Activated T-helper 1 cell treated with anti-CD3 and anti-CD28 coated beads, Interleukin-12 subunit alpha, Interleukin-12 subunit beta, Interleukin-2, Interleukin-4 antibody, amounts not matched to agents 30 ng/mL and 10 ng/mL and 1 ng/mL, durations not matched to agents 14 hours and 24 hours and 36 hours (primary cell): ENCODE data around the gene CABLES2. TPM values are rescaled to one million over a fixed set of nuclear protein-coding genes. Genes with fewer than 3 reads are reported as not detected.

Experiments
- DNase-seq: peaks from one replicate; pipeline ENCODE4 v3.0.0; 2021; ENCODE audit warnings: low spot score
- H3K27ac Mint-ChIP-seq: one replicate; pipeline ENCODE4 v1.8.0; 2021; ENCODE audit warnings: mild to moderate bottlenecking, mixed read lengths
- H3K27me3 Mint-ChIP-seq: one replicate; pipeline ENCODE4 v1.8.0; 2022; ENCODE audit warnings: mild to moderate bottlenecking, moderate library complexity, mixed read lengths; ENCODE audit not compliant: insufficient read depth
- H3K36me3 Mint-ChIP-seq: one replicate; pipeline ENCODE4 v1.8.0; 2021; ENCODE audit warnings: low read depth, mixed read lengths
- H3K4me1 Mint-ChIP-seq: one replicate; pipeline ENCODE4 v1.8.0; 2021; ENCODE audit warnings: low read depth, mixed read lengths
- H3K4me3 Mint-ChIP-seq: one replicate; pipeline ENCODE4 v1.8.0; 2021; ENCODE audit warnings: mild to moderate bottlenecking, moderate library complexity, mixed read lengths
- H3K9me3 Mint-ChIP-seq: one replicate; pipeline ENCODE4 v1.8.0; 2021; ENCODE audit warnings: mixed read lengths
- intact Hi-C: fragments of 100-400 bp; cut with micrococcal nuclease; formaldehyde crosslinking; loops from one replicate; pipeline ENCODE4 v1.15.1; 2024
- total RNA-seq: library from RNA; stranded (reverse); gene quantifications from 2 replicates; pipeline ENCODE4 v1.2.3, GENCODE V29; 2022

CABLES2 gene
- total RNA-seq, 1 donor from 2014 or later = 12.9 TPM

DNA sequence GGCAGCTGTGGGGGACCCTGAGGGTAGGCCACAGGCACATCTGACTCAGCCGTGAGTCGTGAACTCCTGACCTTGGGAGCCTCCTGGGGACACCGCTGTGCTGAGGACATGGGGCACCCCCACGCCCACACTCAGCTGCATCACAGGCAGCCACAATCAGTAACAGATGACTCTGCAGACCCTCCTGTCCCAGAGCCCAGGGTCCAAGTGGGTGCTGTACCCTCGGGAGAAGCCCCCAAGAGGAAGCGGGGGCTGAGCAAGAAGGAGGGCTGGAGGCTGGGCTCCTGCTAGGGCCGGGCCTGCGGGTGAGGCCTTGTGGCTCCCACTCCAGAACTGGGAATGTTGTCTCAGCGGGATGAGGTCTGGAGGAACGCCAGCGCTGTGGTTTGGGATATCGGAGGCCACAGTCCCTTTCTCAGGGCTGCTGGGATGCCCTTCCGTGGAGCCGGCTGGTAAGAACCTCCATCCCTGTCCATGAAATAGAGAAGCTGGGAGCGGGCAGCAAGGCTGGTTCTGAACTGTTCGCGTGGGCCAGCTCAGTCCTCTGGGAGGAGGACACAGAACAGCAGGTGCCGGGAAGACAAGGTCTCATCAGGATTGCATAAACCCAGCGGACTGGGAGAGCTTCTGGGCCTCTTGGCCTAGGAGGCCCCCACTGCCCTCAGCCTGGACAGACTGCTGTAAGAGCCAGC lies 36.8 kb downstream of the CABLES2 start:
- Mint-ChIP-seq H3K27ac (no peak overlapping the region), H3K36me3 (no peaks in the 10 kb centered on the region), H3K27me3 (peaks cover 24% of the 10 kb centered on the region), H3K4me1 (no peaks in the 10 kb centered on the region), H3K9me3 (no peaks in the 10 kb centered on the region), H3K4me3 (no peak overlapping the region)
- no peak for DNase-seq
- intact Hi-C loops = no loop called here

- Mint-ChIP-seq H3K4me3 (no peak overlapping the region), H3K9me3 (no peaks in the 10 kb centered on the region), H3K27ac (no peak overlapping the region), H3K27me3 (peaks cover 27% of the 10 kb centered on the region), H3K4me1 (no peaks in the 10 kb centered on the region), H3K36me3 (no peaks in the 10 kb centered on the region)
- intact Hi-C loops = loop anchor here (5.0 kb wide), 1 partner anchor 67 kb away; the partner anchor contains the start of gene ADRM1
- DNase-seq = no peak
Measured at GRCh38 chr20:62369815-62370114, 37.3 kb downstream of the CABLES2 start.

- no peak overlapping the region for H3K27ac Mint-ChIP-seq
- intact Hi-C loops = loop anchor here (5.0 kb wide), 1 partner anchor 67 kb away; the partner anchor contains the start of gene ADRM1
- H3K4me1 Mint-ChIP-seq = no peaks in the 10 kb centered on the region
- peaks cover 27% of the 10 kb centered on the region for H3K27me3 Mint-ChIP-seq
- H3K4me3 Mint-ChIP-seq = no peak overlapping the region
- no peak for DNase-seq
- H3K9me3 Mint-ChIP-seq = no peaks in the 10 kb centered on the region
- no peaks in the 10 kb centered on the region for H3K36me3 Mint-ChIP-seq
Measured at GRCh38 chr20:62368976-62369814, 37.9 kb downstream of the CABLES2 start.

- intact Hi-C loops = loop anchor here (5.0 kb wide), 1 partner anchor 66 kb away; the partner anchor contains the start of gene ADRM1
- DNase-seq = no peak
- peak overlapping the region; percentile 39 for H3K4me3 Mint-ChIP-seq
- H3K4me1 Mint-ChIP-seq = no peaks in the 10 kb centered on the region
- no peak overlapping the region for H3K27ac Mint-ChIP-seq
- no peaks in the 10 kb centered on the region for H3K9me3 Mint-ChIP-seq
- no peaks in the 10 kb centered on the region for H3K36me3 Mint-ChIP-seq
- H3K27me3 Mint-ChIP-seq = peaks cover 30% of the 10 kb centered on the region
Measured at GRCh38 chr20:62368392-62368975, 38.6 kb downstream of the CABLES2 start.

DNA sequence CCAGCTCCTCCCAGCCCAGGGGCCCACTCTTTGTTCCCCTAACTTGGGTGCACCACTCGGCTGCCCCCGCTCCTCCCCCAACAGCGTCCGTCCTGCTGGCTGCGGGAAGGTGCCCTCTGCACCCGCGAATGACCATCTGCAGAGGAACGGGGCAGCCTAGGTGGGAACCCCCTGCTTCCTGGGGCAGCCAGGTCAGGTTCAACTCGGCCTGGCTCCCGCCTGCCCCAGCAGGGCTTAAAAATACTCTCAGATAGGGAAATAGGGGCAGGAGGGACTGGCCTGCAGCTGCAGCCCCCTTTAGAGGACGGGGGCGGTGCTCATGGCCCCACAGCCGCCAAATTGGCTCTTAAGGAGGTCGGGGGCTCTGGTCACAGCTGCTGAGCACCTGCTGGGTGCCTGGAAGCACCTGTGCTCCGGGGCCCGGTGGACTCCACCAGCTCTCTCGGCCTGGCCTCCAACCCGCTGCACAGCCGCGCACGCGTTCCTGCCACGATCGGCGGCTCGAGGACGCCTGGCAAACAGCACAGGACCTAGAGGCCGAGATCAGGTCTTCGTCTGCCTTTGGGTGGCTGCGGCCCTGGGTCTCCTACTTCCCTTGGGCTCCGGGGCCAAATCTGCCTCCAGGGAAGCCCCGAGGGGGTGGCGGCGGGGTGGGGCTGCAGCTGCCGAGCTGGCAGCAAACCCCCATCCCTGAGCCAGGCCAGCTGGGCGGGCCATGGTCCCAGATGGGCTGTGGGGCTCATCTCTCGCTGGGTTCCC lies 39.3 kb downstream of the CABLES2 start:
- intact Hi-C loops = loop anchor here (5.0 kb wide), 1 partner anchor 66 kb away; the partner anchor contains the start of gene ADRM1
- H3K9me3 Mint-ChIP-seq = no peaks in the 10 kb centered on the region
- no peaks in the 10 kb centered on the region for H3K4me1 Mint-ChIP-seq
- no peak overlapping the region for H3K27ac Mint-ChIP-seq
- no peak for DNase-seq
- no peaks in the 10 kb centered on the region for H3K36me3 Mint-ChIP-seq
- H3K4me3 Mint-ChIP-seq = peak overlapping the region; percentile 67
- peaks cover 26% of the 10 kb centered on the region for H3K27me3 Mint-ChIP-seq

DNA sequence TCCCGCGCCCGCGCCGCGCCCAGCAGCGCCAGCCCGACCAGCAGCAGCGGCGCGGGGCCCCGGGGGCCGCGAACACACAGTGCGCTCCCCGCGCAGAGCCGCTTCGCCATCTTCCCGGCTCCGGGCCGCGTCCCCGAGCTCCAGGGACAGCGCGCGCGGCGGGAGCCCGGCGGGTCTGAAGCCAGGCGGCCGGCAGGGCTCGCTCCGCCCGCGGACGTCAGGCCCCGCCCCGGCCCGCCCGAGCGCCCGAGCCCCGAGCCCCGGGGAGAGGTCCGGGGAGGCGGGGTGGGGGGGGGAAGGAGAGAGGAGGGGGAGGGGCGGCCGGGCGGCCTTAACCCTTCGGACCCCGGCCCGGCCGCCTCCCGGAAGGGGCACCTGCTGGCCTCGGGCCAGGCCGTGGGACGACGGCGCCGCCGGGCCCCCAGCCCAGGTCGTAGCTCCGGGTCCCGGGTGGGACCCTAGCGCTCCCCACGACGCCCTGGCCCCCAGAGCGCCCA lies 39.9 kb downstream of the CABLES2 start, which contains the start of gene LAMA5:
LAMA5 (minus strand) TSS at position 177 of the 497 bp plus-strand sequence; CDS start at position 110, 67 bp downstream.
- DNase-seq = no peak
- Mint-ChIP-seq H3K27ac (no peak within 1 kb of the TSS), H3K9me3 (no peaks in the 10 kb centered on the region), H3K4me1 (no peaks in the 10 kb centered on the region), H3K36me3 (no peaks in the 10 kb centered on the region), H3K27me3 (peaks cover 26% of the 10 kb centered on the region), H3K4me3 (peak within 1 kb of the TSS; percentile 67)
- intact Hi-C loops = loop anchor here (5.0 kb wide), 1 partner anchor 65 kb away; the partner anchor contains the start of gene ADRM1

- Mint-ChIP-seq H3K36me3 (no peaks in the 10 kb centered on the region), H3K27ac (no peak overlapping the region), H3K9me3 (no peaks in the 10 kb centered on the region), H3K4me3 (peak overlapping the region; percentile 26), H3K4me1 (no peaks in the 10 kb centered on the region), H3K27me3 (peaks cover 26% of the 10 kb centered on the region)
- intact Hi-C loops = loop anchor here (5.0 kb wide), 1 partner anchor 64 kb away; the partner anchor contains the start of gene ADRM1
- no peak for DNase-seq
Measured at GRCh38 chr20:62366370-62367135, 40.5 kb downstream of the CABLES2 start.

DNA sequence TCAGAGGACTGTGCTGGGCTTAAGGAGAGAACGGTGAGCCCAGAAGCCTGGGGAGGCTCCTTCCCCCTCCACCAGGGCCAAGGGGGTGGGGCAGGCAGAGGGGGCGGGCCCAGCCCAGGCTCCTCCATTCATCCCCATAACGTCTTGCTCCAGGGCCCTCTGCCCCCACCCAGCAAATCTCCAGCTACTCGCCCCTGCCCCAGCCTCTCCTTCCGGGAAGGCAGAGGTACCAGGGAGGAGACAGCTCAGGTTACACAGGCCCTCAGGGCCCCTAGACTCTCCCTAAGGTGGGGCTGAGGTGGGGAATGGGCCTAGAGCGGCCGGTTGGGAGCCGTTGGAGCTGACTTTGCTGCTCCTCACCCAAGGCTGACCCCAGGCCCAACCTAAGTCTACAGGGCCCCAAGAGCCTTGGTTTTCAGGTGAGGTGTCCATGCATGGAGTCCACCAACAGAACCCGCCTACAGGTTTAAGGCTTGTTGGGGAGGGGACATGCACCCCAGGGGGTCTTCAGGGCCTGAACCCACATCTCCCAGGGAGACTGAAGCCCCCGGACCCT lies 41.2 kb downstream of the CABLES2 start:
- H3K27me3 Mint-ChIP-seq = peaks cover 26% of the 10 kb centered on the region
- H3K4me3 Mint-ChIP-seq = peak overlapping the region; percentile 26
- H3K9me3 Mint-ChIP-seq = no peaks in the 10 kb centered on the region
- H3K27ac Mint-ChIP-seq = no peak overlapping the region
- H3K4me1 Mint-ChIP-seq = no peaks in the 10 kb centered on the region
- intact Hi-C loops = loop anchor here (5.0 kb wide), 1 partner anchor 64 kb away; the partner anchor contains the start of gene ADRM1
- DNase-seq = no peak
- no peaks in the 10 kb centered on the region for H3K36me3 Mint-ChIP-seq

DNA sequence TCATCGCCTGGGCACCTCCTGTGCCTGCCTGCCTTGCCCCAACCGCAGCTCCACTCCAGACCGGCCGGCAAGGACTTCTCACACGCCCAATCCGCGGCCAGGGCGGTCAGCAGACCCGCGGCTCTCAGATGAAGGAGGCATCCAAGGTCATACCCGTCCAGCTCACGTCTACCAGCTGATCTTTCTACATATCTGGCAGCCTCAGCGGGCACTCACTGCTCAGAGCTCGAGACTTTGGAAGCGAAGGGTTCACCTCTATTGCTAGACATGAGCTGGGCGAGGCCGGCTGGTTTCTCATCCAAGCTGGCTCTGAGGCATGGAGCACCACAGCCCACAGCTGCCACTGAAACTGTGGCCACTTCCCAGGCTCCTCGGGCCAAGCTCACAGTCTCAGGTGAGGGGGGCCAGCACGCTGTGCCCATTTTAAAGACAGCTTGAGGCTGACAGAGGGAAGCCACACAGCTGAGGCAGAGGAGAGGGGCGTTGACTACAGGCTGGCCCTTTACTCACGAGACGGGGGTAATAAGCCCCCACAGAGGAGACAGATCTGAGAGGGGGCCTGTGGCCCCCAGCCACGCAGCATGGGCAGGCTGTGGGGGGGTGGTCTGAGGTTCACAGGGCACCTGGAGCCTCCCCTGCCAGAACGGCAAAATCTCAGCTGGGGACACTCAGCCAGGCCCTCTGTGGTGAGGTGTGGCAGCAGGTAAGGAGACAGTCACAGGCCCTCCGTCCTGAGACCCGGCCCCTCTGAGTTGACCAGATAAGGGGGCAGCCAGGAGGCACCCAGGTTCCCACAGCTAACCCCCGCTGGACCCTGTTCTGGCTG lies 42.0 kb downstream of the CABLES2 start:
- Mint-ChIP-seq H3K27ac (no peak overlapping the region), H3K4me3 (no peak overlapping the region), H3K27me3 (peaks cover 26% of the 10 kb centered on the region), H3K36me3 (no peaks in the 10 kb centered on the region), H3K4me1 (no peaks in the 10 kb centered on the region), H3K9me3 (no peaks in the 10 kb centered on the region)
- intact Hi-C loops = loop anchor here (5.0 kb wide), 1 partner anchor 63 kb away; the partner anchor contains the start of gene ADRM1
- DNase-seq = no peak

DNA sequence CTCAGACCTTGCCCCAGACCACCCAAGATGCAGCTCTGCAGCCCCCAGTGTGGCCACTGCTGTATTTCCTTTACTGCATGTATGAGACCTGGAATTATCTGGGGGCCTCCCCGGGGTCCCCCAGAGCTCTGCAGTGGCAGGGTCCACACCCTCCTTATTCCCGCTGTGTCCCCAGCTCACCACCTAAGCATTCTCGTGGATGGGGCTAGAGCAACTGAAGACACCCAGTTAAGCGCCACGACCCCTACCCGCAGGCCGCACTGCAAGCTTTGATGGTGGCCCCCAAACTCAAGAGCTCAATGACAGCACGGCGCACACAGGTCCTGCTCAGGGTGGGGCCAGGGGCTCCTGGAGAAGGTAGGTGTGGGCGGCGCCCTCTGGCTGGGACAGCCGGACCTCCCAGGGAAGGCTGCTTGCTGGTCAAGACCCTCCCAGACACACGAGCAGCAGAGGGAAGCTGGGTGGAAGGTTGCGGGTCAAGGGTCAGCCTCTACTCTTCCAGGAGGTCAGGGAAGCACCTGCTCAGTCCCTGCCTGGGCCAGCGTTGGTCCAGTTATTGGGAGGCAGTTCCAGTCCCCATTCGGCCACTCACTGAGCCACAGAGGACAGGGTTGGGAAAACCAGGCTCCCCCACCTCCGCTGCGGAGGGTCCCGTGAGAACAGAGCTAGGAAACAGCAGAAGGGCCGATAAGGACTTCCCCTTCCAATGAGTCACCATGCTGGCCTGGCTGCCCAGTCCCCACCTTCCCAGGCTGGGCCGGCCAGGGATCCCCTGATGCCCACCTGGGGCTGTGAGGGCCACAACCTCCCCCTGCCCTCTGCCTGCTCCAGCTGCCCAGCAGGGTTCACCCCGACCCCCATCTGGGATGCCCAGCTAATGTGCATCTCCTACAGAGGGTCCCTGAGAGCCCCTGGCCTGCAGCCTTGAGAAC lies 42.9 kb downstream of the CABLES2 start:
- Mint-ChIP-seq H3K4me1 (no peaks in the 10 kb centered on the region), H3K9me3 (no peaks in the 10 kb centered on the region), H3K27ac (no peak overlapping the region), H3K36me3 (no peaks in the 10 kb centered on the region), H3K27me3 (peaks cover 21% of the 10 kb centered on the region), H3K4me3 (no peak overlapping the region)
- intact Hi-C loops = no loop called here
- no peak for DNase-seq
